HEK293 (cell line): ENCODE results near the gene STAB2.

Experiments
- ZNF274 ChIP-seq, 2 experiments: fragments of 200-500 bp in 1 of 2; fragments of 450-650 bp in 1 of 2; sonication (Bioruptor generic) in 1 of 2; formaldehyde crosslinking in 1 of 2; IDR thresholded peaks; 2 replicates each; pipeline versions ENCODE4 v1.5.1 to v1.6.1; 2014 to 2016; ENCODE audit warnings: borderline replicate concordance in 1 of 2, inconsistent platforms in 1 of 2, low read length in 1 of 2, missing biosample characterization in 1 of 2, missing genetic modification characterization in 1 of 2
- ZNF48 ChIP-seq: fragments of 450-650 bp; formaldehyde crosslinking; IDR thresholded peaks from 2 replicates; pipeline ENCODE4 v1.5.1; 2016; ENCODE audit warnings: missing biosample characterization, missing genetic modification characterization
- ZNF701 ChIP-seq: fragments of 450-650 bp; formaldehyde crosslinking; IDR thresholded peaks from 2 replicates; pipeline ENCODE4 v1.5.1; 2016; ENCODE audit warnings: missing biosample characterization, missing genetic modification characterization
- ZNF76 ChIP-seq: fragments of 450-650 bp; formaldehyde crosslinking; IDR thresholded peaks from 2 replicates; pipeline ENCODE4; 2016; ENCODE audit warnings: low read depth, missing biosample characterization, missing genetic modification characterization, borderline replicate concordance
- TF ChIP-seq, protein P1 (sequence below): IDR thresholded peaks from 2 replicates; pipeline ENCODE4 v1.6.1; 2011; ENCODE audit warnings: mild to moderate bottlenecking, low read depth, low read length, borderline replicate concordance
- TF ChIP-seq, protein P2 (sequence below): fragments of 450-650 bp; formaldehyde crosslinking; IDR thresholded peaks from 2 replicates; pipeline ENCODE4 v1.5.1; 2016; ENCODE audit warnings: missing biosample characterization, missing genetic modification characterization
- TF ChIP-seq, protein P3 (sequence below): fragments of 450-650 bp; formaldehyde crosslinking; IDR thresholded peaks from 2 replicates; pipeline ENCODE4 v1.5.1; 2017; ENCODE audit warnings: missing biosample characterization, missing genetic modification characterization

DNA sequence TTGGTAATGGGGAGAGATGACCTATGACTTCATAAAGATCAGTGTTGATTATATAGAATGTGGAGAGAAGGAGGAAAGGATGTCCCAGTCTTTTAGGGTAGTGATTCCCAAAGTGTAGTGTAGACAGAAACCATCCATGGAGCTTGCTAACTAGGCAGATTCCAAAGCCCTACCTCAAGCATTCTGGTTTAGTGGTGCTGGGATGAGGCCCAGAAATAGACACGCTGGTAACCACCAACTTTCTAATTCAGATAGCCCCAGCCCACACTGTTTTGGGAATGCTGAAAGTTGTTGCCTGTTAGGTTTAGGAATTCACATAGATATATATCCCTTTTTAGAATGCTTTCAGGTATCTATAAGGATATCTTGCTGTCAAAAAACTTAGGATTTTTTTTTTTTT is 69.2 kb downstream of the STAB2 start:
- TF ChIP-seq, protein P1, sequence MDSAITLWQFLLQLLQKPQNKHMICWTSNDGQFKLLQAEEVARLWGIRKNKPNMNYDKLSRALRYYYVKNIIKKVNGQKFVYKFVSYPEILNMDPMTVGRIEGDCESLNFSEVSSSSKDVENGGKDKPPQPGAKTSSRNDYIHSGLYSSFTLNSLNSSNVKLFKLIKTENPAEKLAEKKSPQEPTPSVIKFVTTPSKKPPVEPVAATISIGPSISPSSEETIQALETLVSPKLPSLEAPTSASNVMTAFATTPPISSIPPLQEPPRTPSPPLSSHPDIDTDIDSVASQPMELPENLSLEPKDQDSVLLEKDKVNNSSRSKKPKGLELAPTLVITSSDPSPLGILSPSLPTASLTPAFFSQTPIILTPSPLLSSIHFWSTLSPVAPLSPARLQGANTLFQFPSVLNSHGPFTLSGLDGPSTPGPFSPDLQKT, result no peak
- TF ChIP-seq, protein P2, sequence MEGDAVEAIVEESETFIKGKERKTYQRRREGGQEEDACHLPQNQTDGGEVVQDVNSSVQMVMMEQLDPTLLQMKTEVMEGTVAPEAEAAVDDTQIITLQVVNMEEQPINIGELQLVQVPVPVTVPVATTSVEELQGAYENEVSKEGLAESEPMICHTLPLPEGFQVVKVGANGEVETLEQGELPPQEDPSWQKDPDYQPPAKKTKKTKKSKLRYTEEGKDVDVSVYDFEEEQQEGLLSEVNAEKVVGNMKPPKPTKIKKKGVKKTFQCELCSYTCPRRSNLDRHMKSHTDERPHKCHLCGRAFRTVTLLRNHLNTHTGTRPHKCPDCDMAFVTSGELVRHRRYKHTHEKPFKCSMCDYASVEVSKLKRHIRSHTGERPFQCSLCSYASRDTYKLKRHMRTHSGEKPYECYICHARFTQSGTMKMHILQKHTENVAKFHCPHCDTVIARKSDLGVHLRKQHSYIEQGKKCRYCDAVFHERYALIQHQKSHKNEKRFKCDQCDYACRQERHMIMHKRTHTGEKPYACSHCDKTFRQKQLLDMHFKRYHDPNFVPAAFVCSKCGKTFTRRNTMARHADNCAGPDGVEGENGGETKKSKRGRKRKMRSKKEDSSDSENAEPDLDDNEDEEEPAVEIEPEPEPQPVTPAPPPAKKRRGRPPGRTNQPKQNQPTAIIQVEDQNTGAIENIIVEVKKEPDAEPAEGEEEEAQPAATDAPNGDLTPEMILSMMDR, result no peak
- no peak for TF ChIP-seq ZNF274 (IDR thresholded peaks at IDR 0.05; ENCODE audit: low read length)
- no peak for TF ChIP-seq ZNF274 (tag by site-specific recombination; IDR thresholded peaks at IDR 0.05; ENCODE audit: borderline replicate concordance)
- TF ChIP-seq ZNF76, result no peak
- no peak for TF ChIP-seq ZNF48 (tag by site-specific recombination)
- TF ChIP-seq ZNF701, result no peak
- TF ChIP-seq, protein P3, sequence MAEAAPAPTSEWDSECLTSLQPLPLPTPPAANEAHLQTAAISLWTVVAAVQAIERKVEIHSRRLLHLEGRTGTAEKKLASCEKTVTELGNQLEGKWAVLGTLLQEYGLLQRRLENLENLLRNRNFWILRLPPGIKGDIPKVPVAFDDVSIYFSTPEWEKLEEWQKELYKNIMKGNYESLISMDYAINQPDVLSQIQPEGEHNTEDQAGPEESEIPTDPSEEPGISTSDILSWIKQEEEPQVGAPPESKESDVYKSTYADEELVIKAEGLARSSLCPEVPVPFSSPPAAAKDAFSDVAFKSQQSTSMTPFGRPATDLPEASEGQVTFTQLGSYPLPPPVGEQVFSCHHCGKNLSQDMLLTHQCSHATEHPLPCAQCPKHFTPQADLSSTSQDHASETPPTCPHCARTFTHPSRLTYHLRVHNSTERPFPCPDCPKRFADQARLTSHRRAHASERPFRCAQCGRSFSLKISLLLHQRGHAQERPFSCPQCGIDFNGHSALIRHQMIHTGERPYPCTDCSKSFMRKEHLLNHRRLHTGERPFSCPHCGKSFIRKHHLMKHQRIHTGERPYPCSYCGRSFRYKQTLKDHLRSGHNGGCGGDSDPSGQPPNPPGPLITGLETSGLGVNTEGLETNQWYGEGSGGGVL (tag by site-specific recombination), result no peak
